Activated T-cell treated with anti-CD3 and anti-CD28 coated beads for 1 hour (primary cell): ENCODE results near the gene FAP.

Experiments
- DNase-seq: peaks from one replicate; pipeline ENCODE4 v3.0.0-alpha.2; 2020; ENCODE audit warnings: low read depth

The FAP gene

GRCh38 chr2:162243294-162243693 lies at the start of gene FAP:
FAP (minus strand) TSS chr2:162243445; CDS start chr2:162243327, 118 bp downstream.
- DNase-seq, result no peak

GRCh38 chr2:162291748-162292147 lies 48.5 kb upstream of the FAP start:
- DNase-seq, result no peak

- DNase-seq, result no peak
Measured at GRCh38 chr2:162282765-162283425, 39.6 kb upstream of the FAP start.

GRCh38 chr2:162280654-162281053 lies 37.4 kb upstream of the FAP start:
- DNase-seq, result no peak

GRCh38 chr2:162277381-162277780 lies 34.1 kb upstream of the FAP start:
- DNase-seq, result no peak

- no peak for DNase-seq
Measured at GRCh38 chr2:162267996-162268395, 24.8 kb upstream of the FAP start.

- DNase-seq, result no peak
Measured at GRCh38 chr2:162267496-162267895, 24.3 kb upstream of the FAP start.

- DNase-seq, result no peak
Measured at GRCh38 chr2:162266460-162266760, 23.2 kb upstream of the FAP start.

- DNase-seq, result no peak
Measured at GRCh38 chr2:162265666-162266459, 22.6 kb upstream of the FAP start.

GRCh38 chr2:162261032-162261945 lies 18.0 kb upstream of the FAP start:
- no peak for DNase-seq

- DNase-seq, result no peak
Measured at GRCh38 chr2:162258686-162259085, 15.4 kb upstream of the FAP start.

GRCh38 chr2:162258169-162258568 lies 14.9 kb upstream of the FAP start:
- no peak for DNase-seq

GRCh38 chr2:162257425-162257824 lies 14.2 kb upstream of the FAP start:
- DNase-seq, result no peak

- no peak for DNase-seq
Measured at GRCh38 chr2:162256591-162256991, 13.3 kb upstream of the FAP start.

GRCh38 chr2:162254236-162254871 lies 11.1 kb upstream of the FAP start:
- no peak for DNase-seq

- no peak for DNase-seq
Measured at GRCh38 chr2:162253435-162253834, 10.2 kb upstream of the FAP start.

- DNase-seq, result no peak
Measured at GRCh38 chr2:162252153-162252552, 8.9 kb upstream of the FAP start.

GRCh38 chr2:162245781-162246180 lies 2.5 kb upstream of the FAP start:
- no peak for DNase-seq

- no peak for DNase-seq
Measured at GRCh38 chr2:162245061-162245460, 1.8 kb upstream of the FAP start.

- DNase-seq, result no peak
Measured at GRCh38 chr2:162244541-162245031, 1.3 kb upstream of the FAP start.

GRCh38 chr2:162243715-162244114 lies 470 bp upstream of the FAP start:
- no peak for DNase-seq
